Stimulated activated naive CD8-positive, alpha-beta T cell treated with anti-CD3 and anti-CD28 coated beads, Interleukin-15, amount 100 ng/mL, for 72 hours (primary cell): ENCODE measurements around the gene MAN2B2.

ENCODE experiments used
- ATAC-seq: fragments of 150-1000 bp; cut with Tn5 transposase; 2 replicates; pipeline ENCODE4 v1.10.0; 2021; ENCODE audit warnings: mild to moderate bottlenecking, moderate library complexity
- DNase-seq, 2 donors: peaks; one replicate each; pipeline ENCODE4 v3.0.0; 2021 to 2022
- H3K27ac Mint-ChIP-seq, 2 donors: one replicate each; pipeline ENCODE4 v1.8.0; 2022; ENCODE audit warnings: mild to moderate bottlenecking in 2 of 2, mixed read lengths in 2 of 2, moderate library complexity in 2 of 2
- H3K27me3 Mint-ChIP-seq: one replicate; pipeline ENCODE4 v1.8.0; 2022; ENCODE audit warnings: mixed read lengths
- H3K4me1 Mint-ChIP-seq: one replicate; pipeline ENCODE4 v1.8.0; 2022; ENCODE audit warnings: mild to moderate bottlenecking, mixed read lengths
- H3K4me3 Mint-ChIP-seq, 2 donors: one replicate each; pipeline ENCODE4 v1.8.0; 2022; ENCODE audit warnings: mild to moderate bottlenecking in 2 of 2, mixed read lengths in 2 of 2, moderate library complexity in 1 of 2
- H3K9me3 Mint-ChIP-seq, 2 donors: one replicate each; pipeline ENCODE4 v1.8.0; 2022; ENCODE audit warnings: mixed read lengths in 2 of 2

MAN2B2 gene

GRCh38 chr4:6574747-6575502 is at the start of gene MAN2B2:
Gene MAN2B2, plus strand, starts transcription at chr4:6575189. Its CDS starts 22 bp downstream, at chr4:6575211.
- peaks cover 4 to 18% of the 10 kb centered on the region in 2 donors for H3K9me3 Mint-ChIP-seq
- DNase-seq = peak; percentile 77 to 81

GRCh38 chr4:6525474-6525873 is 49.5 kb upstream of the MAN2B2 start:
- ATAC-seq (no peak), DNase-seq (no peak)
- no peaks in the 10 kb centered on the region for H3K4me1 Mint-ChIP-seq
- no peaks in the 10 kb centered on the region for H3K9me3 Mint-ChIP-seq
- H3K27ac Mint-ChIP-seq = no peak overlapping the region
- no peak overlapping the region for H3K4me3 Mint-ChIP-seq
- H3K27me3 Mint-ChIP-seq = no peaks in the 10 kb centered on the region

More at GRCh38 chr4:6574747-6575502, at the start of gene MAN2B2:
- no peaks in the 10 kb centered on the region for H3K27me3 Mint-ChIP-seq
- peak; percentile 92 for ATAC-seq
- H3K4me3 Mint-ChIP-seq = peak within 1 kb of the TSS; percentile 91 to 95
- peak within 1 kb of the TSS; percentile 92 to 93 for H3K27ac Mint-ChIP-seq
- H3K4me1 Mint-ChIP-seq = peaks cover 18% of the 10 kb centered on the region

GRCh38 chr4:6526156-6526555 is 48.8 kb upstream of the MAN2B2 start:
- H3K4me1 Mint-ChIP-seq = no peaks in the 10 kb centered on the region

GRCh38 chr4:6526671-6527091 is 48.3 kb upstream of the MAN2B2 start:
- Mint-ChIP-seq H3K9me3 (no peaks in the 10 kb centered on the region), H3K4me1 (no peaks in the 10 kb centered on the region), H3K27ac (no peak overlapping the region), H3K27me3 (no peaks in the 10 kb centered on the region), H3K4me3 (no peak overlapping the region)
- DNase-seq (no peak), ATAC-seq (no peak)

More at GRCh38 chr4:6526156-6526555, 48.8 kb upstream of the MAN2B2 start:
- no peaks in the 10 kb centered on the region for H3K27me3 Mint-ChIP-seq
- ATAC-seq = no peak
- no peak overlapping the region for H3K27ac Mint-ChIP-seq
- no peak for DNase-seq
- H3K9me3 Mint-ChIP-seq = no peaks in the 10 kb centered on the region
- H3K4me3 Mint-ChIP-seq = no peak overlapping the region

GRCh38 chr4:6527259-6527658 is 47.7 kb upstream of the MAN2B2 start:
- Mint-ChIP-seq H3K9me3 (no peaks in the 10 kb centered on the region), H3K4me3 (no peak overlapping the region), H3K27me3 (no peaks in the 10 kb centered on the region), H3K4me1 (no peaks in the 10 kb centered on the region), H3K27ac (no peak overlapping the region)
- no peak for DNase-seq
- ATAC-seq = no peak

GRCh38 chr4:6527683-6528595 is 47.0 kb upstream of the MAN2B2 start:
- H3K27me3 Mint-ChIP-seq = no peaks in the 10 kb centered on the region
- no peak overlapping the region for H3K4me3 Mint-ChIP-seq
- DNase-seq (no peak), ATAC-seq (no peak)
- H3K4me1 Mint-ChIP-seq = no peaks in the 10 kb centered on the region
- H3K9me3 Mint-ChIP-seq = no peaks in the 10 kb centered on the region
- no peak overlapping the region for H3K27ac Mint-ChIP-seq

- Mint-ChIP-seq H3K4me1 (no peaks in the 10 kb centered on the region), H3K9me3 (no peaks in the 10 kb centered on the region), H3K27me3 (no peaks in the 10 kb centered on the region), H3K27ac (no peak overlapping the region), H3K4me3 (no peak overlapping the region)
- DNase-seq (no peak), ATAC-seq (no peak)
Measured at GRCh38 chr4:6529021-6529420, 46.0 kb upstream of the MAN2B2 start.

- H3K9me3 Mint-ChIP-seq = no peaks in the 10 kb centered on the region
- DNase-seq (no peak), ATAC-seq (no peak)
- H3K27me3 Mint-ChIP-seq = no peaks in the 10 kb centered on the region
- no peak overlapping the region for H3K4me3 Mint-ChIP-seq
- no peak overlapping the region for H3K27ac Mint-ChIP-seq
- H3K4me1 Mint-ChIP-seq = no peaks in the 10 kb centered on the region
Measured at GRCh38 chr4:6530301-6530700, 44.7 kb upstream of the MAN2B2 start.

GRCh38 chr4:6530964-6531363 is 44.0 kb upstream of the MAN2B2 start:
- H3K4me1 Mint-ChIP-seq = no peaks in the 10 kb centered on the region

GRCh38 chr4:6532102-6532501 is 42.9 kb upstream of the MAN2B2 start:
- no peaks in the 10 kb centered on the region for H3K4me1 Mint-ChIP-seq
- H3K27me3 Mint-ChIP-seq = peaks cover 6% of the 10 kb centered on the region
- no peak overlapping the region for H3K4me3 Mint-ChIP-seq
- H3K9me3 Mint-ChIP-seq = no peaks in the 10 kb centered on the region
- no peak overlapping the region for H3K27ac Mint-ChIP-seq
- DNase-seq = no peak
- ATAC-seq = no peak

More at GRCh38 chr4:6530964-6531363, 44.0 kb upstream of the MAN2B2 start:
- Mint-ChIP-seq H3K27ac (no peak overlapping the region), H3K9me3 (no peaks in the 10 kb centered on the region), H3K27me3 (peaks cover 2% of the 10 kb centered on the region), H3K4me3 (no peak overlapping the region)
- no peak for ATAC-seq
- DNase-seq = no peak

GRCh38 chr4:6532658-6533057 is 42.3 kb upstream of the MAN2B2 start:
- Mint-ChIP-seq H3K27me3 (peaks cover 6% of the 10 kb centered on the region), H3K9me3 (no peaks in the 10 kb centered on the region), H3K27ac (no peak overlapping the region), H3K4me3 (no peak overlapping the region), H3K4me1 (no peaks in the 10 kb centered on the region)
- ATAC-seq = no peak
- DNase-seq = no peak

- no peaks in the 10 kb centered on the region for H3K9me3 Mint-ChIP-seq
- peaks cover 8% of the 10 kb centered on the region for H3K27me3 Mint-ChIP-seq
- no peaks in the 10 kb centered on the region for H3K4me1 Mint-ChIP-seq
- H3K4me3 Mint-ChIP-seq = no peak overlapping the region
- ATAC-seq (no peak), DNase-seq (no peak)
- no peak overlapping the region for H3K27ac Mint-ChIP-seq
Measured at GRCh38 chr4:6534050-6534449, 40.9 kb upstream of the MAN2B2 start.

GRCh38 chr4:6534618-6535328 is 40.2 kb upstream of the MAN2B2 start:
- no peaks in the 10 kb centered on the region for H3K4me1 Mint-ChIP-seq
- H3K27ac Mint-ChIP-seq = no peak overlapping the region
- DNase-seq (no peak), ATAC-seq (peak; percentile 39)
- no peak overlapping the region for H3K4me3 Mint-ChIP-seq
- H3K27me3 Mint-ChIP-seq = peaks cover 15% of the 10 kb centered on the region
- H3K9me3 Mint-ChIP-seq = peaks cover 0 to under 1% of the 10 kb centered on the region in 2 donors

GRCh38 chr4:6535329-6535692 is 39.7 kb upstream of the MAN2B2 start:
- Mint-ChIP-seq H3K27me3 (peaks cover 20% of the 10 kb centered on the region), H3K9me3 (peaks cover 0 to 6% of the 10 kb centered on the region in 2 donors), H3K4me1 (no peaks in the 10 kb centered on the region), H3K27ac (no peak overlapping the region), H3K4me3 (no peak overlapping the region)
- ATAC-seq (no peak), DNase-seq (no peak)

- H3K4me1 Mint-ChIP-seq = no peaks in the 10 kb centered on the region
- peaks cover 20% of the 10 kb centered on the region for H3K27me3 Mint-ChIP-seq
- H3K4me3 Mint-ChIP-seq = no peak overlapping the region
- no peak overlapping the region for H3K27ac Mint-ChIP-seq
- peaks cover 0 to 10% of the 10 kb centered on the region in 2 donors for H3K9me3 Mint-ChIP-seq
- DNase-seq = no peak
- ATAC-seq = no peak
Measured at GRCh38 chr4:6535706-6536105, 39.3 kb upstream of the MAN2B2 start.
